ENCODE results near the gene MYO1G. TPM values are rescaled to one million over a fixed set of nuclear protein-coding genes. Genes with fewer than 3 reads are reported as not detected.

Gene MYO1G
- total RNA-seq, 1 donor from 2014 or later: not detected

GRCh38 chr7:44966731-44967538 is 11.9 kb downstream of the MYO1G start:
- no peaks in the 10 kb centered on the region for H3K79me2 ChIP-seq (ENCODE audit: low read depth)
- Mint-ChIP-seq H3K27ac (no peak overlapping the region), H3K9me3 (no peaks in the 10 kb centered on the region), H3K36me3 (no peaks in the 10 kb centered on the region), H3K27me3 (ENCODE audit: insufficient read depth, low read depth) (peaks cover 6% of the 10 kb centered on the region), H3K4me1 (peaks cover 2% of the 10 kb centered on the region), H3K4me3 (no peak overlapping the region)
- no peaks in the 10 kb centered on the region for H3K36me3 ChIP-seq
- DNase-seq (ENCODE audit: low spot score): no peak
- no peaks in the 10 kb centered on the region for H4K20me1 ChIP-seq (ENCODE audit: low read depth)
- H3F3A ChIP-seq (ENCODE audit: low read depth): no peaks in the 10 kb centered on the region
- no peak overlapping the region for H2AFZ ChIP-seq (replicated peaks)
- H3K27ac ChIP-seq: no peak overlapping the region
- no peaks in the 10 kb centered on the region for H3K4me1 ChIP-seq
- no peak for TF ChIP-seq CTCF (IDR thresholded peaks at IDR 0.05)
- TF ChIP-seq EZH2 (IDR thresholded peaks at IDR 0.05): no peak
- no peak for TF ChIP-seq EZH2phosphoT487 (IDR thresholded peaks at IDR 0.05)
- H3K4me2 ChIP-seq: no peak overlapping the region
- H3K9ac ChIP-seq: no peak overlapping the region
- H3K4me3 ChIP-seq: no peak overlapping the region
- peaks cover 24% of the 10 kb centered on the region for H3K27me3 ChIP-seq
- no peaks in the 10 kb centered on the region for H3K9me3 ChIP-seq (ENCODE audit: low read depth)

- no peak overlapping the region for H3K4me3 Mint-ChIP-seq
- H3K27ac Mint-ChIP-seq: no peak overlapping the region
- H3K79me2 ChIP-seq (ENCODE audit: low read depth): no peaks in the 10 kb centered on the region
- no peak overlapping the region for H3K4me2 ChIP-seq
- H3K27me3 Mint-ChIP-seq (ENCODE audit: insufficient read depth, low read depth): peaks cover 5% of the 10 kb centered on the region
- no peak for TF ChIP-seq EZH2phosphoT487 (IDR thresholded peaks at IDR 0.05)
- TF ChIP-seq EZH2 (IDR thresholded peaks at IDR 0.05): no peak
- TF ChIP-seq CTCF (IDR thresholded peaks at IDR 0.05): no peak
- H3K4me1 Mint-ChIP-seq: no peaks in the 10 kb centered on the region
- H3F3A ChIP-seq (ENCODE audit: low read depth): no peaks in the 10 kb centered on the region
- H3K4me3 ChIP-seq: no peak overlapping the region
- no peak overlapping the region for H3K27ac ChIP-seq
- no peaks in the 10 kb centered on the region for H4K20me1 ChIP-seq (ENCODE audit: low read depth)
- DNase-seq (ENCODE audit: low spot score): no peak
- no peaks in the 10 kb centered on the region for H3K36me3 Mint-ChIP-seq
- no peaks in the 10 kb centered on the region for H3K4me1 ChIP-seq
- H2AFZ ChIP-seq (replicated peaks): no peak overlapping the region
- peaks cover 29% of the 10 kb centered on the region for H3K27me3 ChIP-seq
- H3K36me3 ChIP-seq: no peaks in the 10 kb centered on the region
- H3K9me3 Mint-ChIP-seq: no peaks in the 10 kb centered on the region
- no peak overlapping the region for H3K9ac ChIP-seq
- H3K9me3 ChIP-seq (ENCODE audit: low read depth): no peaks in the 10 kb centered on the region
These were observed 12.7 kb downstream of the MYO1G start for GRCh38 chr7:44965937-44966730.

- no peaks in the 10 kb centered on the region for H3K79me2 ChIP-seq (ENCODE audit: low read depth)
- no peak overlapping the region for H3K4me2 ChIP-seq
- H4K20me1 ChIP-seq (ENCODE audit: low read depth): no peaks in the 10 kb centered on the region
- H3K27ac ChIP-seq: no peak overlapping the region
- H3K4me1 ChIP-seq: no peaks in the 10 kb centered on the region
- no peaks in the 10 kb centered on the region for H3K9me3 ChIP-seq (ENCODE audit: low read depth)
- H3K4me3 ChIP-seq: no peak overlapping the region
- no peaks in the 10 kb centered on the region for H3F3A ChIP-seq (ENCODE audit: low read depth)
- peaks cover 31% of the 10 kb centered on the region for H3K27me3 ChIP-seq
- Mint-ChIP-seq H3K4me1 (no peaks in the 10 kb centered on the region), H3K27ac (no peak overlapping the region), H3K27me3 (ENCODE audit: insufficient read depth, low read depth) (peaks cover 5% of the 10 kb centered on the region), H3K36me3 (no peaks in the 10 kb centered on the region), H3K9me3 (no peaks in the 10 kb centered on the region), H3K4me3 (no peak overlapping the region)
- no peaks in the 10 kb centered on the region for H3K36me3 ChIP-seq
- no peak overlapping the region for H3K9ac ChIP-seq
- H2AFZ ChIP-seq (replicated peaks): no peak overlapping the region
- TF ChIP-seq EZH2phosphoT487 (IDR thresholded peaks at IDR 0.05) (no peak), EZH2 (IDR thresholded peaks at IDR 0.05) (no peak), CTCF (IDR thresholded peaks at IDR 0.05) (no peak)
- DNase-seq (ENCODE audit: low spot score): no peak
These were observed 13.3 kb downstream of the MYO1G start for GRCh38 chr7:44965441-44965903.

All from neural progenitor cell (in vitro differentiated cells).